Ramos (cell line): ENCODE data around the gene USP54.

ENCODE experiments used
- in situ Hi-C: fragments of 300-500 bp; cut with MboI; formaldehyde crosslinking; loops from one replicate; pipeline ENCODE4 v1.14.3; 2022; ENCODE audit warnings: low sequenced_read_pairs; ENCODE audit not compliant: unreplicated experiment

Gene USP54

GRCh38 chr10:73485320-73485719 lies 105.8 kb downstream of the USP54 start:
- in situ Hi-C loops = no loop called here

GRCh38 chr10:73480158-73480557 lies 111.0 kb downstream of the USP54 start:
- in situ Hi-C loops = no loop called here

GRCh38 chr10:73478636-73479035 lies 112.5 kb downstream of the USP54 start:
- in situ Hi-C loops = no loop called here

GRCh38 chr10:73471226-73471625 lies 119.9 kb downstream of the USP54 start:
- in situ Hi-C loops = no loop called here

GRCh38 chr10:73469579-73469978 lies 121.6 kb downstream of the USP54 start:
- in situ Hi-C loops = no loop called here

- in situ Hi-C loops = no loop called here
Measured at GRCh38 chr10:73467206-73467605, 123.9 kb downstream of the USP54 start.

GRCh38 chr10:73465978-73466726 lies 125.0 kb downstream of the USP54 start:
- in situ Hi-C loops = no loop called here

- in situ Hi-C loops = no loop called here
Measured at GRCh38 chr10:73460897-73461296, 130.2 kb downstream of the USP54 start.

GRCh38 chr10:73459683-73460314 lies 131.3 kb downstream of the USP54 start:
- in situ Hi-C loops = no loop called here

GRCh38 chr10:73456187-73456890 lies 134.8 kb downstream of the USP54 start:
- in situ Hi-C loops = no loop called here

GRCh38 chr10:73449113-73449512 lies 142.0 kb downstream of the USP54 start:
- in situ Hi-C loops = no loop called here

- in situ Hi-C loops = no loop called here
Measured at GRCh38 chr10:73448384-73448783, 142.8 kb downstream of the USP54 start.
